BE2C (cell line): ENCODE data around the gene CDK6.
"Not testable (repeated sequence)": the region's sequence is repeated elsewhere in the genome, so short reads cannot be mapped to it uniquely, and the experiment has no call there.

ENCODE experiments used
- DNase-seq: peaks from one replicate; pipeline ENCODE4 v3.0.0-alpha.2; 2020
- H3K27me3 ChIP-seq: fragments of 250-450 bp; sonication (Bioruptor Pico); 2 replicates; pipeline ENCODE4 v1.5.1; 2020; ENCODE audit warnings: mild to moderate bottlenecking
- H3K36me3 ChIP-seq: fragments of 250-450 bp; sonication (Bioruptor Pico); 2 replicates; pipeline ENCODE4 v1.5.1; 2020; ENCODE audit warnings: mild to moderate bottlenecking
- H3K4me1 ChIP-seq: fragments of 250-450 bp; sonication (Bioruptor Pico); 2 replicates; pipeline ENCODE4 v1.5.1; 2020
- H3K4me3 ChIP-seq: 2 replicates; pipeline ENCODE4 v1.5.1; 2011; ENCODE audit warnings: low read depth, low read length
- H3K9me3 ChIP-seq: fragments of 250-450 bp; sonication (Bioruptor Pico); 2 replicates; pipeline ENCODE4 v1.5.1; 2020
- TF ChIP-seq, protein P1 (sequence below): IDR thresholded peaks from 2 replicates; pipeline ENCODE4 v1.5.1; 2012; ENCODE audit warnings: mild to moderate bottlenecking, low read depth, low read length

Gene CDK6

DNA sequence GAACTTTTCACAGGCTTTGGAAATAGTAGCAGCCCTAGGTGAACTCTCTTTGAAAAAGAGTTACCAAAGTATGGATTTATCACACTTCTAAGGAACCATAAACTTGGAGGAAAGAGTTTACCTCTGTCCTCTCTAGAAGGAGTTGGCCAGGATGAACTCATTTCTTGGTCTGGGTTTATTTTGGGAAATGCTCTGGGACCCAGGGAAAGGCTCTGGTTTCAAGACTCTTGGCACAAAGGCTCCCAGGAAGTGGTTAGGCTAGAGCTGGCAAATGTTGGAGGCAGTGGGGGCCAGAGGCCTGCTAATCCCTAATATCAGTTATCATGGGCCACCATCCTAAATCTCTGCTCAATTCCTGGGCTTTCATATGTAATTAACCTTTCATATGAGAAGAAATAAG lies 36.3 kb upstream of the CDK6 start:
- TF ChIP-seq, protein P1, sequence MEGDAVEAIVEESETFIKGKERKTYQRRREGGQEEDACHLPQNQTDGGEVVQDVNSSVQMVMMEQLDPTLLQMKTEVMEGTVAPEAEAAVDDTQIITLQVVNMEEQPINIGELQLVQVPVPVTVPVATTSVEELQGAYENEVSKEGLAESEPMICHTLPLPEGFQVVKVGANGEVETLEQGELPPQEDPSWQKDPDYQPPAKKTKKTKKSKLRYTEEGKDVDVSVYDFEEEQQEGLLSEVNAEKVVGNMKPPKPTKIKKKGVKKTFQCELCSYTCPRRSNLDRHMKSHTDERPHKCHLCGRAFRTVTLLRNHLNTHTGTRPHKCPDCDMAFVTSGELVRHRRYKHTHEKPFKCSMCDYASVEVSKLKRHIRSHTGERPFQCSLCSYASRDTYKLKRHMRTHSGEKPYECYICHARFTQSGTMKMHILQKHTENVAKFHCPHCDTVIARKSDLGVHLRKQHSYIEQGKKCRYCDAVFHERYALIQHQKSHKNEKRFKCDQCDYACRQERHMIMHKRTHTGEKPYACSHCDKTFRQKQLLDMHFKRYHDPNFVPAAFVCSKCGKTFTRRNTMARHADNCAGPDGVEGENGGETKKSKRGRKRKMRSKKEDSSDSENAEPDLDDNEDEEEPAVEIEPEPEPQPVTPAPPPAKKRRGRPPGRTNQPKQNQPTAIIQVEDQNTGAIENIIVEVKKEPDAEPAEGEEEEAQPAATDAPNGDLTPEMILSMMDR: no peak
- H3K9me3 ChIP-seq: peaks cover 7% of the 10 kb centered on the region; the same call in 1 of the 2 replicates
- H3K4me1 ChIP-seq: no peaks in the 10 kb centered on the region
- DNase-seq: no peak
- H3K27me3 ChIP-seq: no peaks in the 10 kb centered on the region
- H3K4me3 ChIP-seq: no peak overlapping the region
- no peaks in the 10 kb centered on the region for H3K36me3 ChIP-seq

DNA sequence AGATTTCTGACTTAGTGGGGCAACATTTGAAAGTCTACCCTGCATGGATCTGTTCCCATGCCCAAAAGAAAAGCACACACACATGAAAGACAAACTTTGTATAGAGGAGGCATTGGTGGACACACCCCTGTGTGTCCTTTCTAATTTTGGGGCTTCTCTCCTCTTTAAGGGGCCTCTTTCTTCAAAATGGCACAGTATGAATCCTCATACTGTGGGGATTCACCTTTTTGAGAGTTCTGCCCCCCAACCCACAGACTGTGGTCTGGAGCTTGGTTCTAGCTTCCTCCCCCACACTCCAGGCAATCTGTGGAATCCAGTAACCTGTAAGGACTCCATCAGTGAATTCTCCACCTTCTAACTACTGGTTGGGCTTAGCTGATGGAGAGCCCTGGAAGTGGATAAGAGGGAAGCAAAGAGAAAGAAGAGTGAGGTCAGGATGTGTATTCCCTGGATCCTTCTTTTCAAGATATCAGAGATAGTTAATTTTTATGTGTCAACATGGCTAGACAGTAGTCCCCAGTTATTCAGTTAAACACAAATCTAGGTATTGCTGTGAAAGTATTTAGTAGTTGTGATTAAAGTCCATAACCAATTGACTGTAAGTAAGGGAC lies 32.4 kb upstream of the CDK6 start:
- TF ChIP-seq, protein P1: no peak

DNA sequence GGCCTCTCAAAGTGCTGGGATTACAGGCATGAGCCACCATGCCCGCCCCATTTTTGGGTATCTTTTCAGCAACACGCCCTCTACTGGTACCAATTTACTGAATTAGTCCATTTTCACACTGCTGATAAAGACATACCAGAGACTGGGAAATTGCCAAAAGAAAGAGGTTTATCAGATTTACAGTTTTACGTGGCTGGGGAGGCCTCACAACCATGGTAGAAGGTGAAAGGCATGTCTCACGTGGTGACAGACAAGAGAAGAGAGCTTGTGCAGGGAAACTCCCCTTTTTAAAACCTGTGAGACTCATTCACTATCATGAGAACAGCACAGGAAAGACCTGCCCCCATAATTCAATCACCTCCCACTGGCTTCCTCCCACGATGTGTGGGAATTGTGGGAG lies 27.8 kb upstream of the CDK6 start:
- H3K4me1 ChIP-seq, H3K27me3 ChIP-seq, DNase-seq, H3K36me3 ChIP-seq, H3K9me3 ChIP-seq, H3K4me3 ChIP-seq: not testable (repeated sequence)
- TF ChIP-seq, protein P1: 0 out of 2 replicates have a peak, but pooled peaks have one; percentile 16

More for the DNA sequence above, 32.4 kb upstream of the CDK6 start:
- no peak for DNase-seq
- no peak overlapping the region for H3K4me3 ChIP-seq
- no peaks in the 10 kb centered on the region for H3K4me1 ChIP-seq
- H3K27me3 ChIP-seq: no peaks in the 10 kb centered on the region
- H3K9me3 ChIP-seq: peaks cover 7% of the 10 kb centered on the region; the same call in 1 of the 2 replicates
- no peaks in the 10 kb centered on the region for H3K36me3 ChIP-seq

DNA sequence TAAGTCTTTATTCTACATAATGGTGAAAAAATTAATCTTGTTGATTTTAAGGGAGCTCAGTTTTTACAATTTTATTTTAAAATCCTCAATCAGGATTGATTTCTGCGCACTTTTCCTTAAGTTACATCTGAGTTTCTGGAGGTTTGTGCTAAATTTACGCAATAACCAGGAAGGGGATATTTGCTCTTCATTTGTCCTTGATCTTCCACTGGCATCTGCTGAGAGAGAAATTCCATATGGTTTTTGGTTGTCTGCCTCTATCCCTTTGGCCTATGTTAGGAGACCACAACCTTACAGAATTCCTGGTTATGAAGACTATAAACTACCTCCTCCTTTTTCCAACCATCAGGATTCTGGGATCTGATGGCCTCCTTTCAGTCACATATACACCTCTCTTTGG lies 20.1 kb upstream of the CDK6 start:
- no peak for DNase-seq
- Histone ChIP-seq H3K36me3 (no peaks in the 10 kb centered on the region), H3K4me1 (no peaks in the 10 kb centered on the region), H3K4me3 (no peak overlapping the region), H3K27me3 (peaks cover 49% of the 10 kb centered on the region), H3K9me3 (no peaks in the 10 kb centered on the region)
- TF ChIP-seq, protein P1: no peak

DNA sequence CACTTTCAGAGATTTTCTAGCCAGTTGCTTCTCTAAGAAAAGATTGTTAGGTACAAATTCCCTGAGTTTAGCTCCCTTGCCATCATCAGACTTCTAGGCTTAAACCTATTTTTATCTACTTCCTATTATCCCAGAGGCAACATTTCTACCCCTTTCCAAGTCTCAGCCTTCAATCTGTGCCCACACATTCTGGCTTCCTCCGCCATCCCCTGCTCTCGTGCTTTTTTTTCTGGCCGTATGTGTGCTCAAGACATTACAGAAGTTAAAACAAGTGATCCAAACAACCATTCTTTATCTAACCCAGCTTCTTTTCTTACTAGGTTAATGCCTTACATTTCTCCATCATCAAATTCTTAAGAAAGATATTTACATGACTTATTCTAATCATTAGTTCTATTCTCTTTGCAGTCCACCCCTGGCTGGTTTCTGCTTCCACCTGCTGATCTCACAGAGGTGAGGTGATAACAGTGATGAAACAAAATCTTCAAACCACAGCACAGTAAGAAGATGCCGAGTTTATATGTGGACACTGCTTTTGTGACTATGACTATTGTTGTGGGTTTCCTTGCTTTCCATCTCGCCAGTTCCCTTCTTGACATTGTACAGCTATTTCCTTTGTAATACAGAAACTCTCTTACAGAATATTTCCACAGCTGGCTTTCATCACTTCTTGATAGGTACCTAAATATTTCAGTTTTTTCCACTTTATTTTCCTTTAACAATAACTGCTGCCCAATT lies 18.3 kb upstream of the CDK6 start:
- Histone ChIP-seq H3K9me3 (no peaks in the 10 kb centered on the region), H3K4me1 (no peaks in the 10 kb centered on the region), H3K27me3 (peaks cover 66% of the 10 kb centered on the region), H3K36me3 (no peaks in the 10 kb centered on the region), H3K4me3 (no peak overlapping the region)
- DNase-seq: no peak
- TF ChIP-seq, protein P1: no peak

DNA sequence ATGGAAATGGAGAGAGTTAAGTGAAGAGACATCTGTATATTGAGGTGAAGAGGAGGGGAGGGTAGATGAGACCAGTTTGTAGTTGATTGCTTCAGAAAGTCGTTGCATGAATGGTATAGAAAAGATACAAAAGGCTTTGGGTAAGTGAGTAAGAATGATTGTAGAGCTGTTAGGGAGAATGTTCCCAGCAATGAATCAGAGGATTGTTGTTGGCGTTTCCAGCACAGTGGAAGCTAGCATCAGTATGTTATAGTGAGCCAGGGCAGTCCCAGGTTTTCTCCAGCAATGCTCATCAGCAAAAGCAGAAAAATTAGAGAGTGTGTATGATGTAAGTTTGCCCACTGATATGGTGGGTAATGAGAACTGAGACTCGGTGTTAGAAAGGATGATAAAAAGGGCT lies 15.4 kb upstream of the CDK6 start:
- Histone ChIP-seq H3K27me3 (peaks cover 80% of the 10 kb centered on the region), H3K4me3 (no peak overlapping the region)
- TF ChIP-seq, protein P1: no peak

More for the DNA sequence above, 15.4 kb upstream of the CDK6 start:
- Histone ChIP-seq H3K36me3 (no peaks in the 10 kb centered on the region), H3K4me1 (no peaks in the 10 kb centered on the region), H3K9me3 (no peaks in the 10 kb centered on the region)
- DNase-seq: no peak
